ENCODE measurements around the gene GRID1.

GRID1 gene

GRCh38 chr10:86091216-86091615 lies 275.4 kb downstream of the GRID1 start:
- H3K9me2 ChIP-seq (replicated peaks; ENCODE audit: insufficient read depth, low read length) = no peaks in the 10 kb centered on the region
- H3K36me3 ChIP-seq (replicated peaks; ENCODE audit: insufficient read depth, low read length) = no peaks in the 10 kb centered on the region
- H4K20me1 ChIP-seq (ENCODE audit: insufficient read depth, low read length) = no peaks in the 10 kb centered on the region
- no peak overlapping the region for H2AFZ ChIP-seq (ENCODE audit: low read length)
- no peaks in the 10 kb centered on the region for H3K4me1 ChIP-seq (ENCODE audit: low read length)
- no peaks in the 10 kb centered on the region for H3K27me3 ChIP-seq (replicated peaks; ENCODE audit: insufficient read depth, low read length)
- H3K9ac ChIP-seq (ENCODE audit: low read length) = no peak overlapping the region
- no peaks in the 10 kb centered on the region for H3F3A ChIP-seq (ENCODE audit: insufficient read depth, low read length)
- no peak overlapping the region for H3K4me3 ChIP-seq (ENCODE audit: low read length)
- H3K4me2 ChIP-seq (ENCODE audit: low read depth, low read length) = no peak overlapping the region
- H3K9me3 ChIP-seq (replicated peaks; ENCODE audit: insufficient read depth, low read length) = no peaks in the 10 kb centered on the region
- H3K79me2 ChIP-seq (ENCODE audit: low read length) = no peaks in the 10 kb centered on the region
- no peak overlapping the region for H3K27ac ChIP-seq (ENCODE audit: low read length)
- TF ChIP-seq EZH2phosphoT487 (IDR thresholded peaks at IDR 0.05; ENCODE audit: low read length) = no peak
- no peak for TF ChIP-seq EZH2 (optimal IDR thresholded peaks at IDR 0.05; ENCODE audit: low read depth, low read length)
- no peak for TF ChIP-seq CTCF (IDR thresholded peaks at IDR 0.05; ENCODE audit: low read length)
- no peak for DNase-seq

- Histone ChIP-seq H4K20me1 (ENCODE audit: insufficient read depth, low read length) (no peaks in the 10 kb centered on the region), H3K9ac (ENCODE audit: low read length) (no peak overlapping the region), H3K4me3 (ENCODE audit: low read length) (no peak overlapping the region), H3K9me3 (replicated peaks; ENCODE audit: insufficient read depth, low read length) (no peaks in the 10 kb centered on the region), H3K36me3 (replicated peaks; ENCODE audit: insufficient read depth, low read length) (no peaks in the 10 kb centered on the region), H3K4me2 (ENCODE audit: low read depth, low read length) (no peak overlapping the region), H3K79me2 (ENCODE audit: low read length) (no peaks in the 10 kb centered on the region), H3K4me1 (ENCODE audit: low read length) (no peaks in the 10 kb centered on the region), H3K27ac (ENCODE audit: low read length) (no peak overlapping the region), H3K9me2 (replicated peaks; ENCODE audit: insufficient read depth, low read length) (no peaks in the 10 kb centered on the region), H3F3A (ENCODE audit: insufficient read depth, low read length) (no peaks in the 10 kb centered on the region), H3K27me3 (replicated peaks; ENCODE audit: insufficient read depth, low read length) (no peaks in the 10 kb centered on the region), H2AFZ (ENCODE audit: low read length) (no peak overlapping the region)
- no peak for DNase-seq
- no peak for TF ChIP-seq CTCF (IDR thresholded peaks at IDR 0.05; ENCODE audit: low read length)
- TF ChIP-seq EZH2phosphoT487 (IDR thresholded peaks at IDR 0.05; ENCODE audit: low read length) = no peak
- TF ChIP-seq EZH2 (optimal IDR thresholded peaks at IDR 0.05; ENCODE audit: low read depth, low read length) = no peak
Observed at GRCh38 chr10:86090807-86091206, 275.8 kb downstream of the GRID1 start.

- Histone ChIP-seq H2AFZ (ENCODE audit: low read length) (no peak overlapping the region), H3K9ac (ENCODE audit: low read length) (no peak overlapping the region)
Observed at GRCh38 chr10:86087716-86088115, 278.9 kb downstream of the GRID1 start.

More at GRCh38 chr10:86087716-86088115, 278.9 kb downstream of the GRID1 start:
- H3K36me3 ChIP-seq (replicated peaks; ENCODE audit: insufficient read depth, low read length) = no peaks in the 10 kb centered on the region
- no peaks in the 10 kb centered on the region for H3K27me3 ChIP-seq (replicated peaks; ENCODE audit: insufficient read depth, low read length)
- DNase-seq = no peak
- TF ChIP-seq EZH2 (optimal IDR thresholded peaks at IDR 0.05; ENCODE audit: low read depth, low read length) (no peak), CTCF (IDR thresholded peaks at IDR 0.05; ENCODE audit: low read length) (no peak), EZH2phosphoT487 (IDR thresholded peaks at IDR 0.05; ENCODE audit: low read length) (no peak)
- H3K9me3 ChIP-seq (replicated peaks; ENCODE audit: insufficient read depth, low read length) = no peaks in the 10 kb centered on the region
- H3K4me3 ChIP-seq (ENCODE audit: low read length) = no peak overlapping the region
- H3K27ac ChIP-seq (ENCODE audit: low read length) = no peak overlapping the region
- no peaks in the 10 kb centered on the region for H3K9me2 ChIP-seq (replicated peaks; ENCODE audit: insufficient read depth, low read length)
- no peaks in the 10 kb centered on the region for H3K4me1 ChIP-seq (ENCODE audit: low read length)
- H4K20me1 ChIP-seq (ENCODE audit: insufficient read depth, low read length) = no peaks in the 10 kb centered on the region
- H3K4me2 ChIP-seq (ENCODE audit: low read depth, low read length) = no peak overlapping the region
- H3F3A ChIP-seq (ENCODE audit: insufficient read depth, low read length) = no peaks in the 10 kb centered on the region
- H3K79me2 ChIP-seq (ENCODE audit: low read length) = no peaks in the 10 kb centered on the region
